Measurements from ENCODE around the gene PSMG4.

Gene PSMG4

GRCh38 chr6:3283241-3283640, 24.5 kb downstream of the PSMG4 start (continued):
- TF ChIP-seq TSHZ1 (tag by site-specific recombination; IDR thresholded peaks at IDR 0.05; ENCODE audit: borderline replicate concordance): no peak

- peaks cover 5 to 40% of the 10 kb centered on the region in 2 experiments; a peak in 2 of 3 replicates for H3K36me3 ChIP-seq (ENCODE audit: control insufficient read depth in 2 of 2, insufficient read depth in 1 of 2, low read length in 2 of 2)
- TF ChIP-seq WT1 (tag by site-specific recombination; IDR thresholded peaks at IDR 0.05) (no peak), ZNF48 (tag by site-specific recombination; IDR thresholded peaks at IDR 0.05) (no peak), ZNF580 (tag by site-specific recombination; IDR thresholded peaks at IDR 0.05) (no peak), ZNF473 (tag by site-specific recombination; IDR thresholded peaks at IDR 0.05) (no peak), ZNF324 (tag by site-specific recombination; IDR thresholded peaks at IDR 0.05) (no peak)
- H3K4me1 ChIP-seq (ENCODE audit: control insufficient read depth, insufficient read depth, low read length): no peaks in the 10 kb centered on the region
- no peaks in the 10 kb centered on the region for H3K9me3 ChIP-seq (ENCODE audit: control insufficient read depth, insufficient read depth, low read depth, low read length)
- H3K27ac ChIP-seq (ENCODE audit: extremely low read depth, low read depth, low read length): no peak overlapping the region
- ChIA-PET POLR2A (no interaction called here), CTCF (interaction anchor here (0.6 to 4.6 kb wide), 2 partner anchors 158 to 448 kb away, joined by 3 to 61 read pairs; no protein-coding TSS in a partner anchor)
- no peak overlapping the region for H3K4me3 ChIP-seq (ENCODE audit: low read depth, low read length)
Measured at GRCh38 chr6:3283641-3284435, 25.1 kb downstream of the PSMG4 start.

- Histone ChIP-seq H3K9me3 (ENCODE audit: control insufficient read depth, insufficient read depth, low read depth, low read length) (no peaks in the 10 kb centered on the region), H3K4me3 (ENCODE audit: low read depth, low read length) (no peak overlapping the region), H3K4me1 (ENCODE audit: control insufficient read depth, insufficient read depth, low read length) (no peaks in the 10 kb centered on the region), H3K36me3 (ENCODE audit: control insufficient read depth in 2 of 2, insufficient read depth in 1 of 2, low read length in 2 of 2) (peaks cover 5 to 40% of the 10 kb centered on the region in 2 experiments; a peak in 2 of 3 replicates), H3K27ac (ENCODE audit: extremely low read depth, low read depth, low read length) (no peak overlapping the region)
- CTCF ChIA-PET: interaction anchor here (0.6 to 0.7 kb wide), 2 partner anchors 165 to 284 kb away, joined by 3 read pairs; no protein-coding TSS in a partner anchor
- POLR2A ChIA-PET: no interaction called here
- TF ChIP-seq ZBTB11 (tag by site-specific recombination; conservative IDR thresholded peaks at IDR 0.05; ENCODE audit: low read depth) (no peak), ZNF521 (tag by site-specific recombination; IDR thresholded peaks at IDR 0.05) (no peak), SP7 (tag by site-specific recombination; IDR thresholded peaks at IDR 0.05) (no peak), ELK4 (IDR thresholded peaks at IDR 0.05; ENCODE audit: borderline replicate concordance, low read depth, low read length) (no peak), ZNF626 (tag by site-specific recombination; IDR thresholded peaks at IDR 0.05) (no peak), SP2 (tag by site-specific recombination; IDR thresholded peaks at IDR 0.05) (no peak), WT1 (tag by site-specific recombination; IDR thresholded peaks at IDR 0.05) (no peak), ZNF639 (tag by site-specific recombination; IDR thresholded peaks at IDR 0.05) (no peak), ZNF560 (tag by site-specific recombination; IDR thresholded peaks at IDR 0.05; ENCODE audit: borderline replicate concordance) (no peak), ZNF704 (tag by site-specific recombination; IDR thresholded peaks at IDR 0.05) (no peak), HOXD13 (CRISPR knock-in tag; IDR thresholded peaks at IDR 0.05; ENCODE audit: borderline replicate concordance) (no peak), ZNF830 (tag by site-specific recombination; IDR thresholded peaks at IDR 0.05; ENCODE audit: low read depth) (no peak), INSM2 (tag by site-specific recombination; IDR thresholded peaks at IDR 0.05) (no peak)
Measured at GRCh38 chr6:3284436-3284876, 25.7 kb downstream of the PSMG4 start.

Data from HEK293 (cell line).